NCI-H69 (cell line): ENCODE data around the gene VWA7.

Experiments used
- DNase-seq: peaks from one replicate; lab custom pipeline; 2025; lab: John Stamatoyannopoulos, UW

The VWA7 gene

GRCh38 chr6:31758281-31758680, 18.8 kb downstream of the VWA7 start:
- DNase-seq: no peak

GRCh38 chr6:31752739-31753319, 24.3 kb downstream of the VWA7 start:
- DNase-seq: no peak

- no peak for DNase-seq
Measured at GRCh38 chr6:31750411-31751022, 26.6 kb downstream of the VWA7 start.

- peak; percentile 76 for DNase-seq
Measured at GRCh38 chr6:31749301-31750036, 27.7 kb downstream of the VWA7 start.

- no peak for DNase-seq
Measured at GRCh38 chr6:31744422-31744821, 32.7 kb downstream of the VWA7 start.

GRCh38 chr6:31742894-31743293, 34.2 kb downstream of the VWA7 start:
- no peak for DNase-seq

- no peak for DNase-seq
Measured at GRCh38 chr6:31741815-31742214, 35.3 kb downstream of the VWA7 start.

- DNase-seq: no peak
Measured at GRCh38 chr6:31740397-31741223, 36.5 kb downstream of the VWA7 start.

- peak; percentile 100 for DNase-seq
Measured at GRCh38 chr6:31739639-31740396, 37.3 kb downstream of the VWA7 start, which contains the start of gene MSH5. Gene MSH5 (plus strand): TSS chr6:31740005. CDS start chr6:31740467, 462 bp downstream.

GRCh38 chr6:31737991-31738979, 38.8 kb downstream of the VWA7 start:
- peak; percentile 90 for DNase-seq

GRCh38 chr6:31737315-31737990, 39.7 kb downstream of the VWA7 start:
- peak; percentile 87 for DNase-seq

GRCh38 chr6:31736768-31737314, 40.3 kb downstream of the VWA7 start:
- DNase-seq: peak; percentile 39

GRCh38 chr6:31736021-31736767, 40.9 kb downstream of the VWA7 start, which contains the start of gene CLIC1:
Gene CLIC1 (minus strand): TSS chr6:31736530. CDS start chr6:31736300, 230 bp downstream.
- DNase-seq: peak; percentile 91

- DNase-seq: peak; percentile 71
Measured at GRCh38 chr6:31734821-31735406, 42.2 kb downstream of the VWA7 start.

- no peak for DNase-seq
Measured at GRCh38 chr6:31734247-31734820, 42.8 kb downstream of the VWA7 start.

GRCh38 chr6:31733734-31734133, 43.4 kb downstream of the VWA7 start:
- no peak for DNase-seq

GRCh38 chr6:31732029-31732428, 45.1 kb downstream of the VWA7 start:
- no peak for DNase-seq

GRCh38 chr6:31730631-31731086, 46.5 kb downstream of the VWA7 start:
- no peak for DNase-seq
